Stimulated activated CD4-positive, alpha-beta T cell treated with anti-CD3 and anti-CD28 coated beads, Interleukin-2, amount 100 ng/mL, for 48 hours (primary cell): Measurements from ENCODE around the gene PCF11.

Experiments
- DNase-seq, 2 donors: peaks; one replicate each; pipeline ENCODE4 v3.0.0-alpha.2; 2020

The PCF11 gene

DNA sequence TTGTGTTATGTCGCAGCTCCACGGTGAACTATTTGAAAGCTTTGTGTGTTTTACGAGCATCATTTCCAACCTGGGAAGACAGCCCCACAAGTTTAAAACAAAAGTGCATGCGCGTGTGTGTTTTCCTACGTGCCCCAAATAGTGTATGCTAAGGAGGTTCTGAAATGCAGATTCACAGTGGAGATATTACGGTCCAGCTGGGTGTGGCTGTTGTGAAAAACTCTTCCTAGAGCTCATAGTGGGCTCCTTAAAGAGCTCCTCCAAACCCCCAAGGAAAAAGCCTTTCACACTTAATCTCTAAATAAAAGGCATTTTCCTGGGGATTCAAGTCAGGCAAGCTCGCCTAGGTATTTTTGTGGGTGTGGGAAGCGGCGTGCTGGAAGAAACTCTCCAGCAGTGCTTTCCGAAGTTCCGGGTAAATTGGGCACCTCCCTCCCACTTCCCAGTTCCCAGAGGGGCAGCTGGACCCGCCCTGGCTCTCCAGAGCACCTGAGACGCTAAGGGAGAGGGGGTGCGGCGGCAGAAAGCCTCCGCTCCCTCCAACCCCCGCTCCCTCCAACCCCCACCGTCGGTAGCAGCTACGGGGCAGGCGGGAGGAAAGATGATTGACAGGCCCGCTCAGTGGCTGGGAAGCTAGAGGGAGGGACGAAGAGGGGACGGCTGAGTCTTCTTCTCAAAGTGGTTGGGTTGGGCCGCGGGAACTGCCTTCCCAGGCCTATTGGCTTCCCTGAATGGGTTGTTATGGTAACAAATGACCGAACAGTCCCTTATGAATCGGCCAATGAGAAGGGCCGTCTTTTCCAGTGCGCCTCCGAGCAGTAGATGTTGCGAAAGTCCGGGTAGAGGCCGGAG, 561 bp upstream of the PCF11 start:
- DNase-seq: peak in 1 of 2 donors; percentile 21

GRCh38 chr11:83157594-83158356, 844 bp downstream of the PCF11 start:
- peak; percentile 40 to 43 for DNase-seq

DNA sequence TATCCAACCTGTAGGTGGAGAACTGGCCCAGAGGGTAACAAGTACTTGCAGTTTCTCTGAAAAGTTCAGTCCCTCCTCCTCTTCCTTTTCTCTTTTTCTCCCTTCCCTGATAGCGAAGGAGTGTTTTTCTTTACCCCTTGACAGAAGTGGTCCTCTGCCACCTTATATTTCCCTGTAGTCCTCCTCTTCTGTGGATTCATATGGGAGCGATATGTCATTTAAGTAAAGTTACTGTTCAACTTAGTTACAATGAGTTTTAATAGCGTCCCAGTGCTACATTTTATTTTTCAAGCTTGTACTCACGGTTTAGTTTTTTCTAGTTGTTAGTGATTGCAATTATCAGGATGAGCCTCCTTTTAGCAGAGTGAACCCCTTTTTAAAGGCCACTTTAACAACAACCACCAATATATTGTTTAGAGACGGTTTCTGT, 1.4 kb downstream of the PCF11 start:
- DNase-seq: no peak

- DNase-seq: no peak
Measured at GRCh38 chr11:83158965-83159901, 2.3 kb downstream of the PCF11 start.

DNA sequence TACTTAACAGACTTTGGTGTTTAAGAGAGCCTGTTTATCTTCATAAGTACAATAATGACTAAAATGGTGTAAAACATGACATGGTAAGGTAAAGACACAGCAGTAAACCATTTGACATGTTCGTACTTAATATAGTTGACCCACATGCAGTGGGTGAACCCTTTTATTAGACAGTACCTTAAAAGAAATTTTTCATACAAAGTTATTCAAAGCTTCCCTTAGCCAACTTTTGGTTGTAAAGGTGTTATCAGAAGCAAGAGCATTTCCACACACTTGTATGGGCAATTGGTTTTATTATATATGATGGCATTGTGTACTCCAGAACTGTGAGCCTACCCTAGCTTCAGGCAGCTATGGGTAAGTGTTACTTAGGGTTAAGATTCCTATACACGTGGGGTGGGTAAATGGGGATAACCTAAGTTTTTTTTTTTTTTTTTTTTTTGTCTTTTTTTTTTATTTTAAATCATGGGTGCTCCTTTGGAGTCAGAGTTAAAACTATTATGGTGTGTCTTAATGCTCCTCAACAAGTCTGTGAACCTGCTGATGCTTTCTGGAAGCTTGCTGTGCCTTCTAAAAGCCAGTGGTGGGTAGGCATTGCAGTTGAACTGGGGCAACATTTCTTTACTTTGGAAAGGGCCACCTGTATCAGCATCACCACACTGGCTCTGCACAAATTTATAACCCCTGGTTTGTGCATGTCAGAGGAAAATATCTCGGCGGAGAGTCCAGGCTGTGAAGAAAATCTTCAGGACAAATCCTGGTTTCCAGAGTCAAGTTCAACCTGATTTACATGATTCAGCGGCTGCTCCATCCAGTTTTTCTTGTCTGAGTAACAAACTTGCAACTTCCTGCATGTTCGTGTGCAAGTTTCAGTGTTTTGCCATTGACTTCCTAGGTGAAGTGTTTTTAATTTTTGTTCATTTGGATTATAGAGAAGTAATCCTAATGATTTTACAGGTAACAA, 3.3 kb downstream of the PCF11 start:
- DNase-seq: no peak

DNA sequence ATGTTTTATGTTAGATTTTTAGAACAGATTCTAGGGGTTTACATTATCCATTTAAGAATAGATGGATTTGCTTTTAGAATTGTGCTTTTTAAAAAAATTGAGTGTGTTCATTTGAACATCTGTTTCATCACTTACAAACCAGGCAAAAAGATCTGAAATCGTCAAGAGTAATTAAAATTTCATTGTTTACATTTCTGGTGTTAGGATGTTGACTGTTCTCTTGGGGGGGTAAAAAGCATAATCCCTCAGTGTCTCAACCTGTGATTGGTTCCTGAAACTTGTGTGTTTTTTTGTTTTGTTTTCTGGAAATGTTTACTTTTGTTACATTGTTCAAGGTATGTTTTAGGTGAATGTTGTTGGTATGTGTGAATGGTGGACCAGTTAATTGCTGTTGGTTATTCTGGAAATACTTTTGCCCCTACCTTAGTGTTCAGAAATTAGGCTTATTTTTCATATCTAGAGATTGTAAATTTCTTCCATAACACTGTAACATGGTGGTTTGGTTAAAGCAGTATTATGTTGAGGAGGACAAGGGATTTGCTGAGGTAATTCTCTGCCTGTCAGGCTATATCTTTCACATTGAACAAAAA, 4.8 kb downstream of the PCF11 start:
- no peak for DNase-seq

DNA sequence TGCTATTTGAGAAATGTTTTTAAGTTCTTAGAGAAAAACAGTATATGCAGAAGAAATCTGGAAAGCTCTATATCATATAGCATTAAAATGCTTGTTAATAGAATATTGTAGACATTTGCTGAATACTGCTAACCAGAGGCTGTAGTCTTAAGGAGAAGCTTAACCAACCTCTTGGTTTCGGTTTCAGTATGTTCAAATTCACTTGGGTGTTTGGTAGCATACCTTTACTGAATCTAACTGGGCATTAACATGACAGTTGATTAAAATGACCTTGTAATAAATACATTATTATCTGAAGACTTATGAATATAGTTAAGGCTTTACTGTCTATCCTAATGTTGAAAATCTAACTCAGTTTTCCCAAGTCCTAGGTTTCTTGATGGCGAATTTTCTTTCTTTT, 5.4 kb downstream of the PCF11 start:
- DNase-seq: no peak

DNA sequence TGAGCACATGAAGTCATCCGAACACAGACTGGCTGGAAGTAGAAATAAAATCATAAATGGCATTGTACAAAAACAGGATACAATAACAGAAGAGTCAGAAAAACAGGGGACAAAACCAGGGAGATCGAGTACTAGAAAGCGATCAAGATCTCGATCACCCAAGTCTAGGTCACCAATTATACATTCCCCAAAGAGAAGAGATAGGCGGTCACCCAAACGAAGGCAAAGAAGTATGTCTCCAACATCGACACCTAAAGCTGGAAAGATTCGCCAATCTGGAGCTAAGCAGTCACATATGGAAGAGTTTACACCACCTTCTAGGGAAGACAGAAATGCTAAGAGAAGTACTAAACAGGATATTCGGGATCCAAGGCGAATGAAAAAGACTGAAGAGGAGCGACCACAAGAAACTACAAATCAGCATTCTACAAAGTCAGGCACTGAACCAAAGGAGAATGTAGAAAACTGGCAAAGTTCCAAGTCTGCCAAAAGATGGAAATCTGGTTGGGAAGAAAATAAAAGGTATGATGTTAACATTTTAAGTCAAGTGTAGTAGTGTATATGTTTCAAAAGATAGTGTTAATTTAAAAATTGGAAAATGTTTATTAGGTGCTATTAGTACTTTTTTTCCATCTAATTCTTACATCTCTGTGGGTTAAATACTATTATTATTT, 9.4 kb downstream of the PCF11 start:
- no peak for DNase-seq

DNA sequence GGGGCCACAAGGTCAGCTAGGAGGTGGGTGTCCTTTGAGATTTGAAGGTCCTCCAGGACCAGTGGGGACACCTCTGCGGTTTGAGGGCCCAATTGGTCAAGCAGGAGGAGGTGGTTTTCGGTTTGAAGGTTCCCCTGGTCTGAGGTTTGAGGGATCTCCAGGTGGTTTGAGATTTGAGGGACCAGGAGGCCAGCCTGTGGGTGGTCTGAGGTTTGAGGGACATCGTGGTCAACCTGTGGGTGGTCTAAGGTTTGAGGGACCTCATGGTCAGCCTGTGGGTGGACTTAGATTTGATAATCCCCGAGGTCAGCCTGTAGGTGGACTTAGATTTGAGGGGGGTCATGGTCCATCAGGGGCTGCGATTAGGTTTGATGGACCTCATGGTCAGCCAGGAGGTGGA, 11.8 kb downstream of the PCF11 start:
- no peak for DNase-seq

DNA sequence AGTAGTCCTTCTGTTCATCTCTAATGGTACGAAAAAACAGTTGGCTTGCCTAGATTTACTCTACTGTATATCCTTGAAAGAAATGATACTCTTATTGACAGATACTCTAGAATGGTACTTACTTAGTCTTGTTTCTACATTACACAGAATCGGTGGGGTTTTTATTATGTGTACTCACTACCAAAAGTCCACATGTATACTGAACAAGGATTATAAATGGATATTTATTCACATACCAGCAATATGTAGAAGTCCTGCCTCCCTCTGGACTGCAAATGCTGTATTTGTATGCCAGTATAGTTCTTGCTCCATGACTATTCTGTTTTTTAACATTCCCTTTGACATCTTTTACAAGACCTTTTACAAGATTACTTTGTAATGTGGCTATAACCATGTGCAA, 13.9 kb downstream of the PCF11 start:
- no peak for DNase-seq

DNA sequence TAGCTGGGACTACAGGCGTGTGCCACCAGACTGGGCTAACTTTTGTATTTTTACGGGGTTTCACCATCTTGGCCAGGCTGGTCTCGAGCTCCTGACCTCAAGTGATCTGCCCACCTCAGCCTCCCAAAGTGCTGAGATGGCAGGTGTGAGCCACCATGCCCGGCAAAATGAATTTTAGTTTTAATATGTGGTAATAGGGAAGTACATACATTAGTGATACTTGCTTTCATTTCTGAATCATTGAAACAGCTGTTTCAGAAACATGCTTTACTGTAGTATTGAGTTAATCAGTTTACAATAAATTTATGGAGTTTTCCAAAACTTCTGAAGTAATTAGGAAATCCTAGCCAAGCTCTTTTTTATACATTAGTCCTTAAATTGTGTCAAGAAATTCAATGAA, 15.6 kb downstream of the PCF11 start:
- no peak for DNase-seq

- DNase-seq: no peak
Measured at GRCh38 chr11:83174008-83174407, 17.1 kb downstream of the PCF11 start.

DNA sequence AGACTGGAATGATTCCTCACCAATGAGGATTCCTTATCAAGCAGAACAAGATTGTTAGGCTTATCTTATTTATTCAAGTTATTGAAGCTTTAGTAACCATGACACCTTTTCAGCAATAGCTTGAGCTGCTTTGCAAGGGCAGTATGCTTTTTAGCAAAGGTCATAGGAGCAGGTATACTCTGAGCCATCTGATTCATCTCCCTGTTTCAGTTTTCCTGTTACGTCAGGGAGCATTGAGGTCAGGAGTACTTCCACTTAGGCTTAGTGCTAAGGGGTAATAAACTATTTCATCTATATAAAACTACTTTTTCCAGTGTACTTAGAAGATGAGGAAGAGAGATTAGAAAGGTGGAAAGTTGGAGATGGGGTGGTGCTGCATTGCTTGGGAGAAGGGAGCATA, 18.9 kb downstream of the PCF11 start:
- no peak for DNase-seq

- DNase-seq: no peak
Measured at GRCh38 chr11:83181815-83182214, 24.9 kb downstream of the PCF11 start.

DNA sequence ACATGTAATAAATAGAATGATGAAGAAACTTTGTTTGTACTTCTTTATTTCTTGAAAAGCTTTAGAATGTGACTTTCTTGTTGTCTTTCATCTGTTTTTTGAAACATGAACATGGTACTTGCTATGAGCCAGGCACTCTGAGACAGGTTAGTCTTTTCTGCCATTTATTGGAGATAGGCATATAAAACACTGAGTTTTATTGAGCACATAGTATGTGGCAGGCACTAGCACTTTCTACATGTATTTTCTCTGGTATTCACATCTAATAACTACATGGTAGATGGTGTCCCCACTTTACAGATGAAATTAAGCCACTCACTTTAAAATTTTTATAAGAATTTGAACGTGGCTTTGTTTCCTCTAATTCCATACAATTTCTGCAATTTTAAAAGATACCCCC, 28.8 kb downstream of the PCF11 start:
- DNase-seq: no peak

DNA sequence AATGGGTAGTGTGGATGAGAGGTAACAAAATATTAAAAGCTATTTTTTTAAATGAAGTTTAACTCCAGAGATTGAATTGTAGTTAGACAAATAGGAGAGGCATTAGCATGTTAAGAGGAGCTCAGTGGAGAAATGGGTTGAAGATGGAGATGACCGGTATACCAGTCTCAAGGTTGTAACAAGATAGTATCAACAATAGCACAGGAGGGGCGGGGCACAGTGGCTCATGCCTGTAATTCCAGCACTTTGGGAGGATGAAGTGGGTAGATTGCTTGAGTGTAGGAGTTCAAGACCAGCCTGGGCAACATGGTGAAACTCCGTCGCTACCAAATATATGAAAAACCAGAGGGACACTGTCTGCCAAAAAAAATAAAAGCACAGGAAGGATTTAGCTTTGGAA, 30.5 kb downstream of the PCF11 start:
- no peak for DNase-seq

- DNase-seq: no peak
Measured at GRCh38 chr11:83191491-83191890, 34.6 kb downstream of the PCF11 start.

GRCh38 chr11:83191986-83192385, 35.1 kb downstream of the PCF11 start:
- DNase-seq: no peak

DNA sequence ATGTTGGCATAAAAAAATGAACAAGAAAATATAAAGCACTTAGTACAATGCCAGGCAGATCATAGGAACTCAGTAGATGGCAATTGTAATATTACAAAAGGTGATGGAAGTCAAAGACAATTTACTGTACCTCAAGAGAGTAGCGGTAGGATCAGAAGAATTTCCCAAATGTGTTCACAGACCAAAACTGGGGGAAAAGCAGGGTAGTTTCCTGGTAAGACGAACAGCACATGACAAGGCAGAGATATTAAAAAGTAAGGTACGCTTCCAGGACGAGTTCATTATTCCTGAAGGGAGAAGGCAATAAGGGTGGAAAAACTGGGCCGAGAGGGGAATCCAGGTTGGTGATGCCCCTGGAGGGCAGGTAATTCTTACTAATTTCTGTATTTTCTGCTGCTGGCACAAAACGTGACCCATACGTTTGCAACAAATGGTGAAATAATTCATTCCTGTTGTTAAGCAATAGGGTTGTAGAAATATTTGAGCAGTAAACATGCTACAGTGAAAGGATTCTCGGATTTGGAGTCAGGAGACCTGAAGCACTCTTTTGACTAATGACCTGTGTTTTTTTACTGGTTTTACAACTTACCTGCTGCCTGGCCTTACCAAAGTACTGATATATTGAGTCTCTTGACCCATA, 35.8 kb downstream of the PCF11 start:
- DNase-seq: no peak
